Brain microvascular endothelial cell (primary cell): ENCODE data around the gene RNF213.
A peak's percentile ranks its signal among the peaks of the same experiment; 100 is the strongest.
"Not testable (repeated sequence)": the region's sequence is repeated elsewhere in the genome, so short reads cannot be mapped to it uniquely, and the experiment has no call there.

Experiments
- DNase-seq: peaks from one replicate; pipeline ENCODE4 v3.0.0-alpha.2; 2020
- H3K27ac ChIP-seq: fragments of 250-450 bp; sonication (Bioruptor Pico); 2 replicates; pipeline ENCODE4 v1.5.1; 2020; ENCODE audit warnings: mild to moderate bottlenecking, moderate library complexity
- H3K27me3 ChIP-seq: fragments of 250-450 bp; sonication (Bioruptor Pico); replicated peaks from 2 replicates; pipeline ENCODE4 v1.5.1; 2020; ENCODE audit warnings: mild to moderate bottlenecking
- H3K36me3 ChIP-seq: fragments of 250-450 bp; sonication (Bioruptor Pico); replicated peaks from 2 replicates; pipeline ENCODE4 v1.5.1; 2020; ENCODE audit warnings: mild to moderate bottlenecking
- H3K4me3 ChIP-seq: 2 replicates; pipeline ENCODE4 v1.5.1; 2011; ENCODE audit warnings: low read depth, mild to moderate bottlenecking, control low read depth, low read length, moderate library complexity
- in situ Hi-C: cut with HindIII; loops from 2 replicates; pipeline ENCODE4 v1.10.0; 2017; ENCODE audit warnings: low sequenced_read_pairs, low pct_ligation_motif_present
- TF ChIP-seq, protein P1 (sequence below): IDR thresholded peaks from 2 replicates; pipeline ENCODE4 v1.5.1; 2011; ENCODE audit warnings: low read depth, mild to moderate bottlenecking, moderate library complexity, low read length, control low read depth, inconsistent platforms; ENCODE audit errors: missing control alignments

RNF213 gene

DNA sequence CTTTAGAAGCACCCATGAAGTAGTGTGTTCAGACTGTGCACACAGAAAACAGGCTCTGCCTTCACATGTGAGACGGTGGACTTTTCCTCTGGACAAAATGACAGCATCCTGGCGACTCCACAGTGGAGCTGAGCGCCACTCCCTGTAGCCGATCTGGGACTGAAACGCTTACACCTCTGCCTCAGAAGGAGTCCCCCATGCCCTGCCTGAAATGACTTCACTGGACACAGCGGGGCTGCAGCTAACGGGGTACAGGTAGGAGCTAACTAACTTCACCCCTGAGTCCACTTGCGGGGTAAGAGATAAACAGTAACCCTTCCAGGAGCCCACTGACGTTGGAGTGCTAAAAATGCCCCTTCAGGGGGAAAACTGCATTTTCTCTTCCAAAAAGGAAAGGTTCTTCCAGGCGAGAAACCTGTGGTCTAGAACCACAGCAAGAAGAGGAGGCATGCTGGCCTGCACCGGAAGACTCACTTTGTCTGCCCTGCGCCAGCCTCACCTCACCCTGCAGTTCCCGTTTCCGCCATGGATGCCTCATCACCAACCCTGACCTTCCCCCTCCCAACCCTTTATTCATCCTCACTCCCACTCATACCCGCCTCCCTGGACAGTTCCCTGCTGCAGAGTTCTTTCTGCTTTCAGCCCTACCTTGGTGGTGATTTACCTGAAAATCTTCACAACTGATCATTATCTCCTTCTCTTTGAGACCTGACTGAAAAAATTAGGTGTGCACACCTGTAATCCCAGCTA, 134.9 kb downstream of the RNF213 start:
- H3K36me3 ChIP-seq: peaks cover 9% of the 10 kb centered on the region

DNA sequence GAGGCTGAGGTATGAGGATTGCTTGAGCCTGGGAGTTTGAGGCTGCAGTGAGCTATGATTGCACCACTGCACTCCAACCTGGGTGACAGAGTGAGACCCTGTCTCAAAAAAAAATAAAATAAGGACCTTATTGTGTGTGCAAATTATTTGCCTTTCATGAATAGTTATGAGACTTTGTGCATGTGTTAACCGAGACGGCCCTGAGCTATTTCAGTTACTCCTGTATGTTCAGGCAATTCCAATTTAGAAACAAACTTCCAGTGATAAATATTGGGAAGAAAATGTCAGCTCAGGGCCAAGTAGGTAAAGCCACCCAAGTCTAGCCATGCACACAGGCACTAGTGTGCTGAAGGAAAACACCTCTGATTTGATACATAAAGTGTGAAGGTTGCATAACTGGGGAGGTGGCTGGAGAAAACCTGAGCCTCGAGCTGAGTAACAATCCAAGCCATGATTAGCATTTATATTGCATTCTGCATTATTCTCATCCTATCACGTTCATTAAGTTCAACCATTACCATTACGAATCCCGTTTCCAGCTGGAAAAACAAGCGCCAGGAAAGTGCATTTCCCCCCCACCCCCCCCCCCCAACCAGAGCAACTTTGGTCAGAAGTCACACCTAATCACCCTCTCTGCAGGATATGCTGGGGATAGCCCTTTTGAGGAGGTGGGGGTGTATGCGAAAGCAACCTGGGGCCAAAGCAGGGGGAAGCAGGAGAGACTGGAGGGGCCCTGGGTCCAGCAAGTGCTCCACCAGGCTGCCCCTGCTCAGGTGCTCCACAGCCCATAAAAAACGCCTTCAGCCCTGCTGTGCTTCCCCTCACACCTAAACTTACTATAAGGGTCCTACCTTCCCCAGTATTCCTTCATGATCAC, 135.7 kb downstream of the RNF213 start:
- Histone ChIP-seq H3K4me3 (no peak overlapping the region), H3K27ac (no peak overlapping the region), H3K36me3 (peaks cover 7% of the 10 kb centered on the region), H3K27me3 (no peaks in the 10 kb centered on the region)
- in situ Hi-C loops: no loop called here
- no peak for DNase-seq
- TF ChIP-seq, protein P1, sequence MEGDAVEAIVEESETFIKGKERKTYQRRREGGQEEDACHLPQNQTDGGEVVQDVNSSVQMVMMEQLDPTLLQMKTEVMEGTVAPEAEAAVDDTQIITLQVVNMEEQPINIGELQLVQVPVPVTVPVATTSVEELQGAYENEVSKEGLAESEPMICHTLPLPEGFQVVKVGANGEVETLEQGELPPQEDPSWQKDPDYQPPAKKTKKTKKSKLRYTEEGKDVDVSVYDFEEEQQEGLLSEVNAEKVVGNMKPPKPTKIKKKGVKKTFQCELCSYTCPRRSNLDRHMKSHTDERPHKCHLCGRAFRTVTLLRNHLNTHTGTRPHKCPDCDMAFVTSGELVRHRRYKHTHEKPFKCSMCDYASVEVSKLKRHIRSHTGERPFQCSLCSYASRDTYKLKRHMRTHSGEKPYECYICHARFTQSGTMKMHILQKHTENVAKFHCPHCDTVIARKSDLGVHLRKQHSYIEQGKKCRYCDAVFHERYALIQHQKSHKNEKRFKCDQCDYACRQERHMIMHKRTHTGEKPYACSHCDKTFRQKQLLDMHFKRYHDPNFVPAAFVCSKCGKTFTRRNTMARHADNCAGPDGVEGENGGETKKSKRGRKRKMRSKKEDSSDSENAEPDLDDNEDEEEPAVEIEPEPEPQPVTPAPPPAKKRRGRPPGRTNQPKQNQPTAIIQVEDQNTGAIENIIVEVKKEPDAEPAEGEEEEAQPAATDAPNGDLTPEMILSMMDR: no peak

More for the DNA sequence above, 134.9 kb downstream of the RNF213 start:
- TF ChIP-seq, protein P1: peak; percentile 11
- in situ Hi-C loops: no loop called here
- Histone ChIP-seq H3K27ac (no peak overlapping the region), H3K4me3 (no peak overlapping the region), H3K27me3 (no peaks in the 10 kb centered on the region)
- DNase-seq: no peak

DNA sequence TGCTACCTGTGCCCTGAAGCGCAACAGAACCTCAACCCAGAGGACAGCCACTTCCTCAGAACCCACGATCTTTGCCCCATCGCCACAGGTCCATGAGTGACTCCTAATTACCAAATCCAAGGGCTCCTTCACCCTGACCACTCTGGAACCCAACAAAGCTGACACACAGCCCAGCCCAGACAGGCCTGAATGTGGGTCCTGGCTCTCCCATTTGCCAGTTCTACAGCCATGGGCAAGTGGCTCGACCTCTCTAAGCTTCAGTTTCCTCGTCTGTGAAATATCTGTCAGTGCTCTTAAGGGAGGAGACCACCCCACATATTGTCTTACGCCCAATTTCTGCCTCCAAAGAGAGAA, 136.4 kb downstream of the RNF213 start:
- DNase-seq: no peak
- H3K27me3 ChIP-seq: no peaks in the 10 kb centered on the region
- in situ Hi-C loops: no loop called here
- TF ChIP-seq, protein P1: no peak
- H3K27ac ChIP-seq: no peak overlapping the region
- peaks cover 7% of the 10 kb centered on the region for H3K36me3 ChIP-seq
- no peak overlapping the region for H3K4me3 ChIP-seq

DNA sequence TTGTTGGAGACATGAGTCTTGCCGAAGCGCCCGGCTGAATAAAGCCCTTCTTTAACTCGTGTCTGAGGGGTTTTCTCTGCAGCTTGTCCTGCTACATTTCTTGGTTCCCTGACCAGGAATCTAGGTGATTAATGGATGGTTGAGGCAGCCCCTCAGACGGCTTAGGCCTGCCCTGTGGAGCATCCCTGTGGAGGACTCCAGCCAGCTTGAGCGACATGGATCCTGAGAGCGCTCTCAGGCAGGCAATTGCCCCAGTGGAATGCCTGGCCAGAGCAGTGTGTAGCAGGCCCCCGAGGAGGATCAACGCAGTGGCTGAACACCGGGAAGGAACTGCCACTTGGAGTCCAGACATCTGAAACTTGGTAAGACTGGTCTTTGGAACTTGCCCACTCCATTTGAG, 137.0 kb downstream of the RNF213 start:
- Histone ChIP-seq H3K36me3 (peaks cover 7% of the 10 kb centered on the region), H3K4me3 (no peak overlapping the region), H3K27me3 (no peaks in the 10 kb centered on the region), H3K27ac (no peak overlapping the region)
- in situ Hi-C loops: no loop called here
- no peak for DNase-seq
- TF ChIP-seq, protein P1: no peak

DNA sequence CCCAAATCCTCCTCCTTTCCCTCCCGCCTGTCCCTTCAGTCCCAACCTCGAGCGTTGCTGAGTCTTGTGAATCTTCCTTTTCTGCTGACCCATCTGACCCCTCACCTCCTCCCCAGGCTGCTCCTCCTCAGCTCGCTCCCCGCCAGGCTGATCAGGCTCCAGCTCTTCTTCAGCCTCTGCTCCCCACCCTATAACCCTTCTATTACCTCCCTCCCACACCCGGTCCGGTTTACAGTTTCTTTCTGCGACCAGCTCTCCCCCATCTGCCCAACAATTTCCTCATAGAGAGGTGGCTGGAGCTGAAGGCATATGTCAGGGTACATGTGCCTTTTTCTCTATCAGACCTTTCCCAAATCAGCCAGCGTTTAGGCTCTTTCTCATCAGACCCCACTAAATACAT, 140.4 kb downstream of the RNF213 start:
- H3K27me3 ChIP-seq, in situ Hi-C loops, H3K36me3 ChIP-seq, H3K27ac ChIP-seq, H3K4me3 ChIP-seq, DNase-seq: not testable (repeated sequence)

DNA sequence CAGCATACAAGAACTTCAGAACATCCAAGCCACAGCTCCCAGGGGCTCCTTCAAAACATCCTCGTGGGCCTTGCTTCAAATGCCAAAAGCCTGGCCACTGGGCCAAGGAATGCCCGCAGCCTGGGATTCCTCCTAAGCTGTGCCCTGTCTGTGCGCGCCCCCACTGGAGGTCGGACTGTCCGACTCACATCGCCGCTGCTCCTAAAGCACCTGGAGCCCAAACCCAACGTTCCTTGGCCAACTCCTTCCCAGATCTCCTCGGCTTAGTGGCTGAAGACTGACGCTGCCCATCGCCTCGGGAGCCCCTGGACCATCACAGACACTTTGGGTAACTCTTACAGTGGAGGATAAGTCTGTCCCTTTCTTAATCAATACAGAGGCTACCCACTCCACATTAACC, 141.4 kb downstream of the RNF213 start:
- H3K27me3 ChIP-seq, in situ Hi-C loops, DNase-seq, H3K36me3 ChIP-seq, H3K4me3 ChIP-seq, H3K27ac ChIP-seq: not testable (repeated sequence)
